GM12878 (cell line): Measurements from ENCODE around the gene CFAP91. TPM values are rescaled to one million over a fixed set of nuclear protein-coding genes. Genes with fewer than 3 reads are reported as not detected.
A peak's percentile ranks its signal among the peaks of the same experiment; 100 is the strongest.

ENCODE experiments used
- ASH2L ChIP-seq: fragments of 300-600, 200-600 bp; sonication (generic); IDR thresholded peaks from 2 replicates; pipeline ENCODE4 v1.6.1; 2017; ENCODE audit warnings: low read depth, mild to moderate bottlenecking, borderline replicate concordance
- BCL11A ChIP-seq: IDR thresholded peaks from 2 replicates; pipeline ENCODE4 v1.6.1; 2011; ENCODE audit warnings: low read depth, low read length
- BMI1 ChIP-seq: fragments of 450-650 bp; IDR thresholded peaks from 2 replicates; pipeline ENCODE4 v1.6.1; 2016; ENCODE audit warnings: mild to moderate bottlenecking, moderate library complexity, borderline replicate concordance
- CBFB ChIP-seq: IDR thresholded peaks from 2 replicates; pipeline ENCODE4 v1.6.1; 2016; ENCODE audit warnings: antibody characterized with exemption, low read depth
- CEBPB ChIP-seq, 2 experiments: fragments of 150-350 bp in 1 of 2; IDR thresholded peaks; 2 replicates each; pipeline ENCODE4 v1.6.1; 2012 to 2014; ENCODE audit warnings: low read depth in 2 of 2, low read length in 2 of 2, borderline replicate concordance in 1 of 2, inconsistent platforms in 1 of 2
- CHD2 ChIP-seq: IDR thresholded peaks from 2 replicates; pipeline ENCODE4 v1.6.1; 2011; ENCODE audit warnings: low read depth, low read length, improper control_type of control experiment, borderline replicate concordance
- CREM ChIP-seq: IDR thresholded peaks from 2 replicates; pipeline ENCODE4 v1.6.1; 2014; ENCODE audit warnings: antibody characterized with exemption, low read depth
- DPF2 ChIP-seq: fragments of 450-650 bp; IDR thresholded peaks from 2 replicates; pipeline ENCODE4 v1.6.1; 2017; ENCODE audit warnings: mild to moderate bottlenecking
- ETV6 ChIP-seq, 2 experiments: fragments of 450-650 bp in 1 of 2; IDR thresholded peaks in 1 of 2; conservative IDR thresholded peaks in 1 of 2; 2 replicates each; pipeline ENCODE4 v1.6.1; 2014; ENCODE audit warnings: antibody characterized with exemption in 1 of 2, borderline replicate concordance in 1 of 2, low read depth in 1 of 2, mild to moderate bottlenecking in 1 of 2, moderate library complexity in 1 of 2
- KLF5 ChIP-seq: fragments of 450-650 bp; IDR thresholded peaks from 2 replicates; pipeline ENCODE4 v1.6.1; 2014; ENCODE audit warnings: mild to moderate bottlenecking; ENCODE audit not compliant: partially characterized antibody
- MYB ChIP-seq: fragments of 150-350 bp; IDR thresholded peaks from 2 replicates; pipeline ENCODE4 v1.6.1; 2014; ENCODE audit warnings: mild to moderate bottlenecking, low read depth, low read length, borderline replicate concordance
- RUNX3 ChIP-seq: IDR thresholded peaks from 2 replicates; pipeline ENCODE4 v1.6.1; 2012; ENCODE audit warnings: low read length, inconsistent platforms
- SIN3A ChIP-seq: IDR thresholded peaks from 2 replicates; pipeline ENCODE4 v1.6.1; 2012; ENCODE audit warnings: low read depth, low read length, improper control_type of control experiment
- SMARCA5 ChIP-seq: fragments of 450-650 bp; IDR thresholded peaks from 2 replicates; pipeline ENCODE4 v1.6.1; 2017; ENCODE audit warnings: mild to moderate bottlenecking
- STAT3 ChIP-seq: IDR thresholded peaks from 2 replicates; pipeline ENCODE4 v1.6.1; 2011; ENCODE audit warnings: low read depth, low read length, improper control_type of control experiment
- TBL1XR1 ChIP-seq: IDR thresholded peaks from 2 replicates; pipeline ENCODE4 v1.6.1; 2012; ENCODE audit warnings: low read depth, low read length, improper control_type of control experiment
- TCF12 ChIP-seq: IDR thresholded peaks from 2 replicates; pipeline ENCODE4 v1.6.1; 2011; ENCODE audit warnings: low read depth, mild to moderate bottlenecking, low read length
- ZZZ3 ChIP-seq: IDR thresholded peaks from 2 replicates; pipeline ENCODE4 v1.6.1; 2011; ENCODE audit warnings: low read depth; ENCODE audit not compliant: control insufficient read depth, insufficient read length
- polyA plus RNA-seq, 11 experiments: library from polyadenylated mRNA; depleted of rRNA in 4 of 11; unstranded in 6 of 11; stranded (reverse) in 5 of 11; fragments of >200 nt; fragmentation: Nextera tagmentation in 4 of 11; fragmentation: Illumina TruSeq in 1 of 11; extraction: Ambion mirVana in 4 of 11; extraction: Trizol in 1 of 11; gene quantifications; 1 replicate in 1 of 11; 2 replicates in 10 of 11; pipeline versions ENCODE4 v1.2.1 to v1.2.3, GENCODE V29; 2011 to 2016; ENCODE audit warnings: inconsistent platforms in 2 of 11, missing spikeins in 2 of 11, low read depth in 1 of 11
- total RNA-seq, 4 experiments: library from RNA; depleted of rRNA in 3 of 4; stranded (reverse); fragments of >200 nt in 3 of 4; fragmentation: Illumina TruSeq in 1 of 4; extraction: Trizol in 1 of 4; gene quantifications; 2 replicates each; pipeline versions ENCODE4 v1.2.1 to v1.2.3, GENCODE V29; 2013 to 2021
- TF ChIP-seq, protein P1 (sequence below): IDR thresholded peaks from 2 replicates; pipeline ENCODE4 v1.6.1; 2012; ENCODE audit warnings: mild to moderate bottlenecking, low read depth, low read length
- TF ChIP-seq, protein P2 (sequence below): fragments of 450-650 bp; formaldehyde crosslinking; IDR thresholded peaks from 2 replicates; pipeline ENCODE4 v1.5.0; 2022; ENCODE audit warnings: mild to moderate bottlenecking, missing genetic modification characterization
- TF ChIP-seq, protein P3 (sequence below): fragments of 450-650 bp; formaldehyde crosslinking; IDR thresholded peaks from 2 replicates; pipeline ENCODE4 v1.4.0; 2020; ENCODE audit warnings: mild to moderate bottlenecking, moderate library complexity

CFAP91 gene
- total and polyA plus RNA-seq, 10 of the 15 experiments (the other 5 are each of a cell fraction or from before 2014, with no cell fraction given), result 0.03 to 2.2 (median 0.92) TPM

DNA sequence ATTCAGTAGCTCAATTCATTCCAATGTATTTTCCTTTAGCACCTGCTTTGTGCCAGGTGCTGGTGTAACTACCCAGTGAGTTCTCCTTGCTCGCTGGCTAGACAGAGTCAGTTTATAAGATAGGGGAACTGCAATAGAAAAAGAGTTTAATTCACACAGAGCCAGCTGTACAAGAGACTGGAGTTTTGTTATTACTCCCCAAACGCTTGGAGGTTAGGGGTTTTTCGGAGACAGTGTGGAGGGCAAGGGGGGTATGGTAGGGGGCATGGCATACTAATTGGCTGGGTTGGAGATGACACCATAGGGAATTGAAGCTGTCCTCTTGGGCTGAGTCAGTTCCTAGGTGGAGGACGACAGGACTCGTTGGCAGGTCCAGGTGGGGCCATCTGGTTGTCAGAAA lies 5.4 kb upstream of the CFAP91 start (continued):
- TF ChIP-seq TBL1XR1 (no peak), ETV6 (conservative IDR thresholded peaks at IDR 0.05 in 1 of 2, IDR thresholded peaks at IDR 0.05 in 1 of 2; ENCODE audit: borderline replicate concordance in 1 of 2, low read depth in 1 of 2) (peak in 1 of 2 experiments; percentile 50; a peak in 1 of 4 replicates), MYB (no peak), TCF12 (peak; percentile 62), CHD2 (0 out of 2 replicates have a peak, but pooled peaks have one; percentile 43), CEBPB (IDR thresholded peaks at IDR 0.05; ENCODE audit: borderline replicate concordance in 1 of 2, low read depth in 2 of 2, low read length in 2 of 2) (no peak), STAT3 (no peak), RUNX3 (peak; percentile 80), KLF5 (no peak), BCL11A (peak; percentile 90), CBFB (no peak; the same call in 1 of the 2 replicates), DPF2 (peak; percentile 91; the same call in 1 of the 2 replicates), SMARCA5 (no peak), ASH2L (no peak), CREM (peak; percentile 62), ZZZ3 (no peak), BMI1 (0 out of 2 replicates have a peak, but pooled peaks have one; percentile 40), SIN3A (no peak)
- TF ChIP-seq, protein P1, sequence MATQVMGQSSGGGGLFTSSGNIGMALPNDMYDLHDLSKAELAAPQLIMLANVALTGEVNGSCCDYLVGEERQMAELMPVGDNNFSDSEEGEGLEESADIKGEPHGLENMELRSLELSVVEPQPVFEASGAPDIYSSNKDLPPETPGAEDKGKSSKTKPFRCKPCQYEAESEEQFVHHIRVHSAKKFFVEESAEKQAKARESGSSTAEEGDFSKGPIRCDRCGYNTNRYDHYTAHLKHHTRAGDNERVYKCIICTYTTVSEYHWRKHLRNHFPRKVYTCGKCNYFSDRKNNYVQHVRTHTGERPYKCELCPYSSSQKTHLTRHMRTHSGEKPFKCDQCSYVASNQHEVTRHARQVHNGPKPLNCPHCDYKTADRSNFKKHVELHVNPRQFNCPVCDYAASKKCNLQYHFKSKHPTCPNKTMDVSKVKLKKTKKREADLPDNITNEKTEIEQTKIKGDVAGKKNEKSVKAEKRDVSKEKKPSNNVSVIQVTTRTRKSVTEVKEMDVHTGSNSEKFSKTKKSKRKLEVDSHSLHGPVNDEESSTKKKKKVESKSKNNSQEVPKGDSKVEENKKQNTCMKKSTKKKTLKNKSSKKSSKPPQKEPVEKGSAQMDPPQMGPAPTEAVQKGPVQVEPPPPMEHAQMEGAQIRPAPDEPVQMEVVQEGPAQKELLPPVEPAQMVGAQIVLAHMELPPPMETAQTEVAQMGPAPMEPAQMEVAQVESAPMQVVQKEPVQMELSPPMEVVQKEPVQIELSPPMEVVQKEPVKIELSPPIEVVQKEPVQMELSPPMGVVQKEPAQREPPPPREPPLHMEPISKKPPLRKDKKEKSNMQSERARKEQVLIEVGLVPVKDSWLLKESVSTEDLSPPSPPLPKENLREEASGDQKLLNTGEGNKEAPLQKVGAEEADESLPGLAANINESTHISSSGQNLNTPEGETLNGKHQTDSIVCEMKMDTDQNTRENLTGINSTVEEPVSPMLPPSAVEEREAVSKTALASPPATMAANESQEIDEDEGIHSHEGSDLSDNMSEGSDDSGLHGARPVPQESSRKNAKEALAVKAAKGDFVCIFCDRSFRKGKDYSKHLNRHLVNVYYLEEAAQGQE, result no peak
- TF ChIP-seq, protein P2, sequence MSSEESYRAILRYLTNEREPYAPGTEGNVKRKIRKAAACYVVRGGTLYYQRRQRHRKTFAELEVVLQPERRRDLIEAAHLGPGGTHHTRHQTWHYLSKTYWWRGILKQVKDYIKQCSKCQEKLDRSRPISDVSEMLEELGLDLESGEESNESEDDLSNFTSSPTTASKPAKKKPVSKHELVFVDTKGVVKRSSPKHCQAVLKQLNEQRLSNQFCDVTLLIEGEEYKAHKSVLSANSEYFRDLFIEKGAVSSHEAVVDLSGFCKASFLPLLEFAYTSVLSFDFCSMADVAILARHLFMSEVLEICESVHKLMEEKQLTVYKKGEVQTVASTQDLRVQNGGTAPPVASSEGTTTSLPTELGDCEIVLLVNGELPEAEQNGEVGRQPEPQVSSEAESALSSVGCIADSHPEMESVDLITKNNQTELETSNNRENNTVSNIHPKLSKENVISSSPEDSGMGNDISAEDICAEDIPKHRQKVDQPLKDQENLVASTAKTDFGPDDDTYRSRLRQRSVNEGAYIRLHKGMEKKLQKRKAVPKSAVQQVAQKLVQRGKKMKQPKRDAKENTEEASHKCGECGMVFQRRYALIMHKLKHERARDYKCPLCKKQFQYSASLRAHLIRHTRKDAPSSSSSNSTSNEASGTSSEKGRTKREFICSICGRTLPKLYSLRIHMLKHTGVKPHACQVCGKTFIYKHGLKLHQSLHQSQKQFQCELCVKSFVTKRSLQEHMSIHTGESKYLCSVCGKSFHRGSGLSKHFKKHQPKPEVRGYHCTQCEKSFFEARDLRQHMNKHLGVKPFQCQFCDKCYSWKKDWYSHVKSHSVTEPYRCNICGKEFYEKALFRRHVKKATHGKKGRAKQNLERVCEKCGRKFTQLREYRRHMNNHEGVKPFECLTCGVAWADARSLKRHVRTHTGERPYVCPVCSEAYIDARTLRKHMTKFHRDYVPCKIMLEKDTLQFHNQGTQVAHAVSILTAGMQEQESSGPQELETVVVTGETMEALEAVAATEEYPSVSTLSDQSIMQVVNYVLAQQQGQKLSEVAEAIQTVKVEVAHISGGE (CRISPR knock-in tag), result no peak
- TF ChIP-seq, protein P3, sequence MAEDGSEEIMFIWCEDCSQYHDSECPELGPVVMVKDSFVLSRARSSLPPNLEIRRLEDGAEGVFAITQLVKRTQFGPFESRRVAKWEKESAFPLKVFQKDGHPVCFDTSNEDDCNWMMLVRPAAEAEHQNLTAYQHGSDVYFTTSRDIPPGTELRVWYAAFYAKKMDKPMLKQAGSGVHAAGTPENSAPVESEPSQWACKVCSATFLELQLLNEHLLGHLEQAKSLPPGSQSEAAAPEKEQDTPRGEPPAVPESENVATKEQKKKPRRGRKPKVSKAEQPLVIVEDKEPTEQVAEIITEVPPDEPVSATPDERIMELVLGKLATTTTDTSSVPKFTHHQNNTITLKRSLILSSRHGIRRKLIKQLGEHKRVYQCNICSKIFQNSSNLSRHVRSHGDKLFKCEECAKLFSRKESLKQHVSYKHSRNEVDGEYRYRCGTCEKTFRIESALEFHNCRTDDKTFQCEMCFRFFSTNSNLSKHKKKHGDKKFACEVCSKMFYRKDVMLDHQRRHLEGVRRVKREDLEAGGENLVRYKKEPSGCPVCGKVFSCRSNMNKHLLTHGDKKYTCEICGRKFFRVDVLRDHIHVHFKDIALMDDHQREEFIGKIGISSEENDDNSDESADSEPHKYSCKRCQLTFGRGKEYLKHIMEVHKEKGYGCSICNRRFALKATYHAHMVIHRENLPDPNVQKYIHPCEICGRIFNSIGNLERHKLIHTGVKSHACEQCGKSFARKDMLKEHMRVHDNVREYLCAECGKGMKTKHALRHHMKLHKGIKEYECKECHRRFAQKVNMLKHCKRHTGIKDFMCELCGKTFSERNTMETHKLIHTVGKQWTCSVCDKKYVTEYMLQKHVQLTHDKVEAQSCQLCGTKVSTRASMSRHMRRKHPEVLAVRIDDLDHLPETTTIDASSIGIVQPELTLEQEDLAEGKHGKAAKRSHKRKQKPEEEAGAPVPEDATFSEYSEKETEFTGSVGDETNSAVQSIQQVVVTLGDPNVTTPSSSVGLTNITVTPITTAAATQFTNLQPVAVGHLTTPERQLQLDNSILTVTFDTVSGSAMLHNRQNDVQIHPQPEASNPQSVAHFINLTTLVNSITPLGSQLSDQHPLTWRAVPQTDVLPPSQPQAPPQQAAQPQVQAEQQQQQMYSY, result no peak
